ENCODE results near the gene ERG.
A peak's percentile ranks its signal among the peaks of the same experiment; 100 is the strongest.

Gene ERG

DNA sequence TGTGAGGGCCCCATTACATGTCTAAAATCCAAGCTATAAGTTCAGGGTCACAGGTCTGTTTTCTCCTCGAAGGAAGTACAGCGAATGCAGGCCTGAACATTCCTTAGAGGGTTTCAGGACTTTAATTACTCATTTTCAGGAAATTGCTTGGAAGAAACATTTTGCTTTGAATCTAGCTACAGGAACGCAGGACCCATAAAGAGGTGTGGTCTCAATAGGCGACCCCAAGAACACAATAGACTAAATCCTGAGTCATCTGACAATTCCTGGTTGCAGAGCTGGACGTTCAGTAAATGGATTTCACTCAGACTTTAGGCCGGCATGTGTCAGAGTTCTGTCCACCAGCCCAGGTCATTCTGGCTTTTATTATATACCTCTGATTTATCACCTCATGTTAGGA is 1.0 kb upstream of the ERG start:
- DNase-seq (ENCODE audit: low read depth), result no peak

- no peak for DNase-seq (ENCODE audit: low read depth)
Observed at GRCh38 chr21:38496224-38496623, 2.1 kb downstream of the ERG start.

DNA sequence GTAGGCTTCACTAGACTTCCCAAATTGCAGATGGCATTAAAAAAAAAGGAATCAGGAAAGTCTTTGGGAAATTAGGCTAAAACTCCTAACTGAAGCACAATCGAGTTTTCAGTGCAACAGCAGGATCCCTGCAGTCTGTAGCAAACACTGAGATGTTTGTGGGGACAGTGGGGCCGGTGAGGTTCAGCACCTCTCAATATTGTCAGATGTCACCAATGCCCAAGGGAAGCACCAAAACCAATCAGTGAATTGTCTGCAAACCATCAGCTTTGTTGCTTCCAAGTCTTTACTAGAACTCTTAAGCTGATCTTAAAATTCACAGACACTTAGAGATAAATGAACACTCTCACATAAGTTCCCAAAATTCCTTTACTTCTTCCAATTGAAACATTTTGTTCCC is 2.6 kb downstream of the ERG start:
- DNase-seq (ENCODE audit: low read depth), result no peak

DNA sequence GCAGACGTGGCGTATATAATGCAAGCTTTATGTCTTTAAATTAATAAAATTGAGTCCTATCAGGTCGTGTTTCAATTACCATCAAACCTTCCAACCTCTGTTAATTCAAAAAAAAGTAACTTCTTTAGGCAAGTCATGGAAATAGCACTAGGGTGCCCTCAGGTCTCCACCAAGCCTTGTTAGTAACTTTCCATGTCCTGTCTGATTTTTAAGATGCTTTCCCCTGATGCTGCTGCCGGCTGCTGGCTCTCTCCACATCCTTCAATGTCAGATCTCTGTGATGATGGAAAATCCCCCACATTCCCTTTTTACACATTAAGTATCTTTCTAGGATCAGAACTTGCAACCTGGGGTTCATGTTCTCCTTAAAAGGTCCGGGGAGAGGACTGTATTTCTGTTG is 3.0 kb downstream of the ERG start:
- no peak for DNase-seq (ENCODE audit: low read depth)

DNA sequence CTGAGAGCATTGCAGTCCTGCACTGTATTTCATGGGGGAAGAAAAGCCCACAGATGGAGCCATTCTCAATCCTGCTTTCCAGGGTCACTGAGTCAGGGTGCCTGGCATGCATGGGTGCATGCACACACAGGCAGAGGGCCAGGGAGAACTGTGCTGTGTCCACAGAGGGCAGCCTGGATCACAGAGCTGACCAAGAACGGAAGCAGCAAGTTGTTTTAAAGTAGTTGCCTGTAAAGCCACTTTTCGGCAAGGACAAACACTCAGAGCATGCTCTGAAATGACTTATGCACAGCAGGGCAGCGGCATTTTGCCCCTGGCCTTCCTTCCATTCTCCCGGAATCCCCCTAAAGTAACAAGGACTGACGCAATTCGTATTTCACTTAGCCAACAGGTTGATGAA is 3.6 kb downstream of the ERG start:
- DNase-seq (ENCODE audit: low read depth), result no peak

DNA sequence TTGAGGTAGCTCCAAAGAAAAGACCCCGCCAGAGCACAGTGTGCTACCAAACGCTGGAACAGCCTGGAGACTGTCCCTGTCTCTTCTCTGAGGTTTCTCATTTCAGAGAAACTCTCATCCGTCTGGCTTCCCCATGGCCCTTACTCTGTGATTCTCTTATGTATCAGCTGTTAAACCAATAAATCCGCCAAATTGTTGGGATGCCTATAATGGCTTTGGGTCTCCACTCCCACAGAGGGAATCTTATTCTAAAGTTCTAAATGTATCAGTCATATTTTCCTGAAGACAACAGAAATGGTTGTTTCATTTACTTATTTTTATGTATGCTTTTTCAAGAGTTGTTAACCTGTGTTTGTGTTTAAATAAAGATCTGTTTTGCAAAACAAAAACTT is 4.0 kb downstream of the ERG start:
- no peak for DNase-seq (ENCODE audit: low read depth)

GRCh38 chr21:38493549-38494250 is 4.6 kb downstream of the ERG start:
- DNase-seq (ENCODE audit: low read depth), result no peak

GRCh38 chr21:38492007-38492406 is 6.3 kb downstream of the ERG start:
- DNase-seq (ENCODE audit: low read depth), result no peak

GRCh38 chr21:38491536-38491935 is 6.7 kb downstream of the ERG start:
- DNase-seq (ENCODE audit: low read depth), result no peak

- no peak for DNase-seq (ENCODE audit: low read depth)
Observed at GRCh38 chr21:38490411-38491020, 7.8 kb downstream of the ERG start.

DNA sequence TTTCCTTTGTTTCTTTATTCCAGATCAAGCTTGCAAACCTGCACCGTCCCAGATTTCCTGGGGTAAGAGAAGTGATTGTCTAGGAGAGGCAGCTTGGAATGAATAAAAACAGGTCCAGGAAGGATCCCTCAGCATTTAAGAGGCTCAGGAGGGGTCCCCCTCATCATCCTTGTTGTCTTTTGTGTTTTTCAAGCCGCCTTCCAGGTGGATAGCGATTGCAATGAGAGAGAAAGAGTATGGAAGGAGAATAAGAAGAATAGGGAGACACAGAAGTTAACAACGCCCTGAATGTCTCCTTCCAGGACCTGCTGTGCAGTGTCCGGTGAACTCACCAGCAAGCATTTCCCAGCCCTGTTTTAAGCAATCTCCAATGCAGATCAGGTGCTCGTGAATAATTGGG is 8.5 kb downstream of the ERG start:
- DNase-seq (ENCODE audit: low read depth), result no peak

- no peak for DNase-seq (ENCODE audit: low read depth)
Observed at GRCh38 chr21:38489271-38489652, 9.0 kb downstream of the ERG start.

GRCh38 chr21:38488640-38489270 is 9.5 kb downstream of the ERG start:
- DNase-seq (ENCODE audit: low read depth), result no peak

DNA sequence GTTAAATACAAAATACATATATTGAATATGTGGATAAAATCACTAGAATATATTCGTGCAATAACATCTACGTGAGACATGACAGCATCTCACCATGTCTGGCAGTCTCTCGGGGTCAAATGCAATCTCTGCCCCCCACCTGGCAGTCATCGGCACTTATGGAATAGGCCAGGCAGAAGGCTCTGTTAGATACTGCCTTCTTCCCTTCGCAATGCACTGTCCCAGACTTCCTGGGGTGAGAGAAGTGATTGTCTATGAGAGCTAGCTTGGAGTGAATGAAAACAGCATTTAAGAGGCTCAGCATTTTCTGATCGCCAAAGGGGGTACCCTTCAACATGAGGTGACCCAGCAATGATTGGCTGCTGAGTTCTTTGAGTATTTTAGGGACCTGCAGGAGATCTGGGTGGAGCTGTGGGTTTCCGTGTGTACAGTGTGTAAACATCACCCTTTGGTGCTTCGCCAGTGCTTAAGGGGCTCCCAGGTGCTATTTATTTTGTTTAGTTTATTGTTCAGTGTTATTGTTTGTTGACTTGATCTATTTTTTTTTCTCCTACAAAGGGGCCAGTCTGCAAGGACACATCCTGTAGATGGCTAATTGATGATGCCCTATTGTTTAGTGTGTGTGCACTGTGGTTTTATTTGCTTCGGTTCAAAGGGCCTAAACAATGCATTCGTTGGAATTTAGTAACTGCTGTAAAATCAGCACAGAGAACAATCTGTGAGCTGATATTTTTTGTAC is 10.2 kb downstream of the ERG start:
- no peak for DNase-seq (ENCODE audit: low read depth)

DNA sequence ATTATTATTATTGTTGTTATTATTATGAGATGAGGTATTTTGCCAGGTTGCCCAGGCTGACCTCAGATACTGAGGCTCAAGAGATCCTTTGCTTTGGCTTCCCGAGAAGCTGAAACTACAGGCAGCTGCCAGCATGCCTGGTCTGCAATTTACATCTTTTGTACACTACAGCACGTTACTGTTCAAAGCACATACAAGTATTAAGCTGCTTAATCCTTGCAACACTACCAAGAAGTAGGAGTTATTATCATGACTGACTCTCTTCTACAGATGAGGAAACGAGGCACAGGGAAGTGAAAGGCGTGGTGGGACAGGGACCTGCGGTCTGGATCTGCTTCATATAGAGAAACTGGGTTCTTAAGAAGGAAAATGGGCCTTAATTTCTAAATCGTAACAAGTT is 11.6 kb downstream of the ERG start:
- DNase-seq (ENCODE audit: low read depth), result no peak

DNA sequence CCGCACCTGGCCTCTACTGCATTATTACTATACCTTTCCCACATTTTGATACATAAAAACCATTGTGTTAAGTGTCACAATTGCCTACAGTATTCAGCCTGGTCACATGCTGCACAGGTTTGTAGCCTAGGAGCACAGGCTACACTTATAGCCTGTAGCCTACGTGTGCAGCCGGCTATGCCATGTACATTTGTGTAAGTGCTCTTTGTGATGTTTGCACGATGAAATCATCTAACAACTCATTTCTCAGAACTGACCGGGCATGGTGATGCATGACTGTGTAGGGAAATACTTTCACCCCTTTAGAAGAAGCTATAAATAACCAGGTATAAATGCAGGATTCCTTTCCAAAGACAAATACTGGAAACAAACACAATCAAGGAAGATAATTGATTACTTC is 12.1 kb downstream of the ERG start:
- DNase-seq (ENCODE audit: low read depth), result peak; percentile 70

DNA sequence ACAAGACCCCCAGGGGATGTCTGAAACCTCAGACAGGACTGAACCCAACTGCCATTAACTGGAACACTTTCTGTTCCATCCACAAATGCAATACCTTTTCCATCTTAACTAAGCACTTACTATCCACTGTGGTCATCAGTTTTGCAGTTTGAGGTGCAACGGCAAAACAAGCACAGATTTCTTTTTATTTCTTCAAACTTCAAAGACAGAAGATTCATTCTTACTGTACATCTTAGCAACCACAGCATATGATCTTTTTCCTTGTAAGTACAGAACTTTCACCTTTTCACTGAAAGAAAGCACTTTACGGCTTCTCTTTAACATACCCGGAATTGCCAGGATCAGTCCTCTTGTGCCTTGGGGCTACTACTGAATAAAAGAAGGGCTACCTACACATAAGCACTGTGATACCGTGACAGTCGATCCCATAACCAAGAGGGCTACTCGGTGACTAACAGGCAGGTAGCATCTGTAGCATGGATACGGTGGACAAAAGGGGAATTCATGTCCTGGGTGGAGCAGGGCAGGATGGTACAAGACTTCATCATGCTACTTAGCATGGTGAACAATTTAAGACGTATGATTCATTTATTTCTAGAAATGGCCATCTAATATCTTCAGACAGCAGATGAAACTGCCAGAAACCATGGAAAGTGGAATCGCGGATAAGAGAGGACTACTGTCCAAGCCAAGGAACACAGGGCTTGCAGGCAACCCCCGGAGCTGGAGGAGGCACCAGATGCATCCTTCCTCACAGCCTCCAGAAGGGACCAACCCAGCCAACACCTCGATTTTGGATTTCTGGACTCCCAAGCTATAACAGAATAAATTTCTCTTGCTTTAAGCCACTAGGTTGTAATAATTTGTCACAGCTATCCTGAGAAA is 18.4 kb downstream of the ERG start:
- DNase-seq (ENCODE audit: low read depth), result no peak

- DNase-seq (ENCODE audit: low read depth), result peak; percentile 71
Observed at GRCh38 chr21:38478782-38479181, 19.5 kb downstream of the ERG start.

DNA sequence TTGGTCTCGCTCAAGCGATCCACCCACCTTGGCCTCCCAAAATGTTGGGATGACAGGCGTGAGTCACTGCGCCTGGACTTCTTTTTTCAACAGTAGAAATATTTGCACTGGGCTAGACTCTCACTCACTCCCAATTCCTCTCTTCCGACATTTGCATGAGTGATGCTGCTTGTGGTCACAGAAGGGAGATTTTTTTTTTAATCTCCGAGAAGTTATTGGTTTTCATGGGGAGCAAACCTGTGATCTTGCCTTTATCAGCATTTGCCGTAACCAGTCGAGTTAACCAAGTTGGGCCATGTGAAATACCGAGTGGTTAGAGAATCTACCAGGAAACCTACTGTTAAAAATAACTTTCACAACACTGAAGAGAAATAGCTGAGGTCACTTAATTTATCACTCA is 21.1 kb downstream of the ERG start:
- no peak for DNase-seq (ENCODE audit: low read depth)

DNA sequence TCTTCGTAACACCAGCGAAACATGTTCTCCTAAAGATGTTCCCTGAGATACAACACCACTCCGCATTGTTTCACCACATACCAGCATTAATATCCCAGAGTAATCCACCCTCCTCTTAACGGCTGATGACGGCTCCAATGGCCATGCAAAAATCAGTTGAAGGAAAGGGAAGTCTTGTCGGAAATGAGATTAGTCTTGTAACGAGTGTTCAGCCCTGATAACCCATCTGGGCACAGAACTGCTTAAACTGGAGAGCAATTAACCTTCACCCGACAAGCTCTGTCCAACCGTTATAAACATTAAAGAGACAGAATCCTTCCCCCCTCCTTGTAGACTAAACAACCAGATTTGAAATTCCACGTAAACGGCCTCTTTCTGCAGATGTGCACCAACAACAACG is 21.9 kb downstream of the ERG start:
- DNase-seq (ENCODE audit: low read depth), result no peak

DNA sequence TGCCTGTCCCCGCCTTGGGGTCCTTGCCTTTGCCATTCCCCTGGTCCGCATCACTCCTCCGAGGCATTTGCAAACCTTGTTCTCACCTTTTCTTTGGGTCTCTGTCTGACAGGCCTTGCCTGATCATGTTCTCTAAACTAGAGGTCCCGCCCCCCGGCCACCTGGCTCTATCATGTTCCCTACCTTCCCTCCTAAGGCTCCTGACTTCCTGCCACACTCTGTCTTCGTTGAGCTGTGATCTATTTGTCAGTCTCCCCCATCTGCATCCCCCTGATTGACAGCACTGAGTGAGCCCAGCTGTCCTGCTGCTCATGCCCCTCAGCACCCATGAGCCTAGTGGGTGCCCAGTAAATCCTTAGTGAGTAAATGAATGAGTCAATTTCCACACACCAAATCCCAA is 22.8 kb downstream of the ERG start:
- no peak for DNase-seq (ENCODE audit: low read depth)

GRCh38 chr21:38474796-38475195 is 23.5 kb downstream of the ERG start:
- no peak for DNase-seq (ENCODE audit: low read depth)

All from non-pigmented ciliary epithelial cell (primary cell).